GM18858 (cell line): Measurements from ENCODE around the gene CASZ1.

Experiments
- ATAC-seq: cut with Tn5 transposase; IDR thresholded peaks from one replicate; pipeline ENCODE4 v1.9.1; 2021; ENCODE audit not compliant: unreplicated experiment

Gene CASZ1

DNA sequence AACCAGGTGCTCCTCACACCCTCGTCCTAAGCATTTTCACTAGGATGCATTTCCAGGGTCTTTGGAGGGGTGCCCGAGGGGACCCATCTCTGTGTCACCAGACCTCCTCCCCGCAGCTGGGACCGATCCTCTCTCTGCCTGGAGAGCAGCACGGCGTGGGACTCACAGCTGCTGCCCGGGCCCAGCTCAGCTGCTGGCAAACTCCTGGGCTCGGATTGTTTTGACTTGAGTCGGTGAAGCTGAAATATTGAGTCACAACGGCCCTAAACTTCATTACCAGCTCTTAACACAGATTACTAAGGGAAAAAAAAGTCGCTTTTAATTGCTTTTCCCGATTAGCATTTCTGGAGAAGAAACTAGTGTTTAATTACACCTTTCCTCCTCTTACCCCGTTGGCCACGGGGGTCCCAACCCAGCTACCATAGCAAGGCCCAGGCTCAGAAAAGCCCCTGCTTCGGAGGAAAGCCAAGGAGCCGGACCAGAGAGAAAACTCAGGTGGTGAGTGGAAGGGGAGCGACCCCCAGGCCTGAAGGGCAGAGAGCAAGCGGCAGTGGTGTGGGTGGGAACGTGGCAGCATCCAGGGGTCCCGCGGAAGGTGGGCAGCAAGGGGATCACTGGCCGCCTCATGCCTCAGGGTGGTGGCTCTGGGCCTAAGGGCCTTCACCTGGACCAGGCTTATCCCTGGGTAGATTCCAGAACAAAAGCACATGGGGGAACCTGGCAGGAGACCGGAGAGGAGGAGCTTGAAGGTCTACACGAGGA lies 41.7 kb downstream of the CASZ1 start:
- ATAC-seq, result no peak

DNA sequence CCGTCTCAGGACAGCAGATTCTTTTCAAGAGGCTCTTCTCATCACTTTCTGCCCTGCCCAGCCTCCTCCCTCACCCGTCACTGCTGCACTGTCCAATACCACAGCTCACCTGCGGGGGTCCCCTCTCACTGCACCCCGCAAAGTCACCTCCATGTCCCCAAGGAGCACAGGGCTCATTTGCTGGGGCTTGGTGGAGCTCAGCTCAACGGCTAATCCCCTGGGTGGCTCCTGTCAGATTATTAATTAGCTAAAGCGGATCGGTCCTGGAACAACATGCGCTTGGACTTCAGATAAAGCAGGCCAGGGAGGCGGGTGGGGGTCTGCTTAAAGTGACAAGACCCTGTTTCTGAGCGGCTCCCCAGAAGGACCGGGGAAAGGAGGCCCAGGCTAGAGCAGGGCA lies 43.1 kb downstream of the CASZ1 start:
- ATAC-seq, result no peak

DNA sequence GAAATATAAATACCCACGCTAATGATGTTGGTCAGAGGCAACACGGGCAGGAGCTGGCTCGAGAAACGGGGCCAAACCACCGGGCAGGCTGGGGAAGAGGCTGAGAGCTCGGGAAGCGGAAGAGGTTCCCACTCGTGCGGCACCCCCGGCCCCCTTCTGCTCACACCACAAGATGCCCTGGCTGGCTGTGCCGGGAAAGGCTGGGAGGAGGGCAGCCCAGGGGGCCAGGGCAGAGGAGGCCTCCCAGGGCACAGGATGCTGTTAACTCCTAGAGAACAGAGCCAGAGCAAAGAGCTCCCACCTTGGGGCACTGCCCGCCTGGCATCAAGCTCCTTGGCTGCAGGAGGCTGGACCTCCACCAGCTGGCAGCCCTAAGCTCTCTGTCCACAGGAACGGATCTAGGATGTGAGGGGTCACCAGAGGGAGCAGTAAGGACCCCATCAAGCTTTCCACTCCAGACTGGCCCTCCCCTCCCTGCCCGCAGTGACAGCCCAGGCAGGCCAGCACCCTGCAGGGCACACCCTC lies 44.8 kb downstream of the CASZ1 start:
- ATAC-seq, result no peak

DNA sequence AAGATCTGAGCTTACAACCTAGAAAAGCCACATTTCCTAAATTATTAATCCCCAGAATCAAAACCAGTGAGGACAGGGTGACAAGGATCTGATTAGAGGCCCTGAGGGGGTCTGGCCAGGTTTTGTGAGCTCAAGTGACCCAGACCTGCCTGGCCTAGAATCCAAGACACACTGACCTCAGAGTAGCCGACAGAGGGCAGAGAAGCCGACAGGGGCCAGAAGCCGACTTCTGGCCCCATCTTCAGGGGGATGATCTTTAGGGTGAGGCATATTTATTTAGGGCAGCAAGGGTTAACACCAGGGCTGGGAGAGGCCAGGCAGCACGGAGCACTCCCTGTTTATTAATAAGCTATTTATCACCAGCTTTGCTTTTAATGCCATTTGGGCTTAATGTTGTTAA lies 45.3 kb downstream of the CASZ1 start:
- ATAC-seq, result no peak

DNA sequence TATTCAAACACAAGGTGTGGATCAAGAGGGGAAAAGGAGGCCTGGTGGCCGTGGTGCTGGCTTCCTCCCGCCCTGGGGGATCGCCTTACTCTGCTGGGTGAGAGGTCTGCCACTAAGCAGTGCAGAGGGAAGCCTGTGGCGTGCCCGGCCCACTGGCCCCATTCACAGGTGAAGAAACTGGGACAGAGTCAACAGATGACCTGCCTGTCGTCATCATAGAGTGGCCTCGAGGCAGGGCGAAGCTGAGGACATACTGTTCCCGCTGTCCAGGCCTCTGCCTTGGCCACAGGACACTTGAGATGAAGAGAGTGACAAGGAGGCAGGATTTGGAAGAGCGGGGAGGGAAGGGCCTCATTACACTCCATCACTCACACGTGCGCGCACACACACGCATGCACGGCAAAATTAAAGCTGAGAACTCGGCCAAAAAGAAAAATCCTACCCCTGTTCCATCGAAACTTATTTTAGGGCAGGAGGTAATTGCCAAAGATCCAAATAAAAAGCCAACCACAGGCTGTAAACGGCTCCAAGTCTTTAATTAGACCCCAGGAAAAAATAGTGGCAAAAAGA lies 50.5 kb downstream of the CASZ1 start:
- ATAC-seq, result no peak

DNA sequence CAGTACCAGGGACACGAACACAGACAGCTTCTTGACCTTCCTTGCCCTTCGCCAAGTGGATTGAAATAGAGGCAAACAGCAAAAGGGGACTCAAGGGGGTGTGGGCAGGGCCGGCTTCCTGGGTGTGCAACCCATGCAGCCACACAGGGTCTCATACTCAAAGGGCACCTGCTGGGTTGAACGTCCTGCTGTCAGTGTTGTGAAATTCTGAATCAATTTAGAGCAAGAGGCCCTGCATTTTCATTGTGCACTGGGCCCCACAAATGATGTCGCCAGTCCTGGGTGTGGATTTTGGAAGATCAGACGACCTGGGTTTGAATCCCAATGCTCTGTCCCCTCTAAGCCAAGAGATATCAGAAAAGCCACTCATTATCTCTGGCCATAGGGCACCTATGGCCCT lies 51.1 kb downstream of the CASZ1 start:
- ATAC-seq, result no peak

DNA sequence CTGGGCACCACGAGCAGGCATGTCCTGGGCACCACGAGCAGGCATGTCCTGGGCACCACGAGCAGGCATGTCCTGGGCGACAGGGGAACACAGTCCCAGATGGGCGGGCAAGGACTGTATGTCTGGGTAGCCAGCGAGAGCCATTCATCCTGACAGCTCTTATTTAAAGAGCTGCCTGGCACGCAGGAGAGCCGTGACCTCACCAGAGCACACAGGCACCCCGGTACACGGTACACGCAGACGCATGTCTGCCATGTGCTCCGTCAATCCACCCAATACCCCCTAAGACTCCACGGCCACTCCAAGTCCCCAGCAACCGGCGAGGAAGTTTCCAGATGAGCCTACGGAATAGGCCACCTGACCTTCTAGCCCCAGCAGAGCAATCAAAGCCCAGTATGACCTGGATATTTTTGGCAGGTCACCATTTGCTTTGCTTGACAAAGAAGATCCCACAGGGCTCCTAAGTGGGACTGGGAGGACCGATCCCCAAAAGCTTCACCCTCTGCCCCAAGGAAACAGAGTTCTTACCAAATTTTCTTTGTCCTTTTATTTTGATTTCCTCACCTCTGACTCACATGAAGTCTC lies 51.7 kb downstream of the CASZ1 start:
- no peak for ATAC-seq

DNA sequence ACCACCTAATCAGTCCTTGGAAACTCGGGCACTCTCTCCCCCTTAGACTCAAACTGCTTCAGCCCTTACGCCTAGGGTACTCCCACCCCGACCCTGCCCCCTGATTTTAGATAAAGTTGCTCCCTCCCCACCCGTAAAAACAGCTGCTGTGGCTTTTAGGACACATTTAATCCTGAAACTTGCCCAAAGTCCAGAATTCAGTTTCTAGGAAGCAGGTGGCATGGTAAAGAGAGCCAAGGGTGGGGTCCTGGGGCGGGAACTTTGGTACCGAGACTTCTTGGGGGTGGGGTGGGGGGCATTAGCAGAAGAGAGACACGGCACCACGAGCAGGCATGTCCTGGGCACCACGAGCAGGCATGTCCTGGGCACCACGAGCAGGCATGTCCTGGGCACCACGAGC lies 52.4 kb downstream of the CASZ1 start:
- no peak for ATAC-seq

DNA sequence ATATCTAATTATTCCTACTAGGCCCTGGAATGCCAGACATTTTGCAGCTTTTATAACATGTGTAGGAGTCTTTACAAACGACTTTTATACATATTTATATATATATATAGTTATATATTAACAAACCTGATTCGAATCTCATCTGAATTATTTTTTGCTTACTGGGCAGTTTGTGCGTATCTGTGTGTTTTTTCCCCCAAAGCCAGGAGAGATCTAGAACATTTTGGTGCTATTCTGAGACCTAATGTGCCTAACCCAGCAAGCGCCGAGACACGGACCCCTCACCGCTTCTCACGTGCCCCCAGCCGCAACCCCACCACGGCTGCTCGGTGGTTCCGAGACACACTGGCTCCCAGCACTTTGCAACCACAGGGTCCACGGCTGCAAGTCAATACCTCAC lies 54.8 kb downstream of the CASZ1 start:
- no peak for ATAC-seq

DNA sequence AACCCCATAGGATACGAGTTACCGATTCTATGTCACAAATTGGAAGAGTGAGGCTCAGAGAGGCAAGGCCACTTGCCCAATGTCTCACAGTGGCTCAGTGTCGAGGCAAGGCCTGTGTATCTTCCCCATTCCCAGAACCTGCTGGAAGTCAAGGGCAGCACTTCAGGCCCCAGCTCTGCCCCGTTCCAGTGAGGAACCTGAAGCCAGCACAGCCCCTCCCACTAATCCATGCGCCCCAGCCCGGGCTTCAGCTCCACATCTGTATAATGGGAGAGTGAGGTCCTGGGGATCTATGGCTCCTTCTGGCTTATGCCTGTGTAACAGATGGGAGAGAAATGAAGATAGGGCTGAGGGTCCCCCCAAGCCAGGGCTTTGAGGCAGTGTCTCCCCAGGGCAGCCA lies 56.3 kb downstream of the CASZ1 start:
- no peak for ATAC-seq

DNA sequence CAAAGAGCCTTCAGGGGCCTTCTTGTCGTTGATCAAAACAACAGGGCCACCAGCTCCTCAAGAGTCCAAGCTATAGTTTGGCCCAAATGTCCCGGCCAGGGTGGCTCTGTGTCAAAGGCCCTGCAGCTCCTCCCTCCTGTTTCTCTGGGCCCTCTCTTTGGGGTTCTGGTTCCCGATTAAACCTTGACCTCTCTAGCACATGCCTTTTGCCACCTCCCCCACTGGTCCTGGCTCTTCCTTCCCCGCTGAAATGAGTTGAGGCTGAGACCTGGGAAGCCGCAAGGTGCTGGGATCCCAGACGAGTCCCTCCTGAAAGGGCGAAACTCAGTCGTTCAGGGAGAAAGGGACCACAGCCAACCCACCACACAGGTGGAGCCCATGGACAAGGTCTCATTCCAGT lies 56.9 kb downstream of the CASZ1 start:
- ATAC-seq, result no peak

DNA sequence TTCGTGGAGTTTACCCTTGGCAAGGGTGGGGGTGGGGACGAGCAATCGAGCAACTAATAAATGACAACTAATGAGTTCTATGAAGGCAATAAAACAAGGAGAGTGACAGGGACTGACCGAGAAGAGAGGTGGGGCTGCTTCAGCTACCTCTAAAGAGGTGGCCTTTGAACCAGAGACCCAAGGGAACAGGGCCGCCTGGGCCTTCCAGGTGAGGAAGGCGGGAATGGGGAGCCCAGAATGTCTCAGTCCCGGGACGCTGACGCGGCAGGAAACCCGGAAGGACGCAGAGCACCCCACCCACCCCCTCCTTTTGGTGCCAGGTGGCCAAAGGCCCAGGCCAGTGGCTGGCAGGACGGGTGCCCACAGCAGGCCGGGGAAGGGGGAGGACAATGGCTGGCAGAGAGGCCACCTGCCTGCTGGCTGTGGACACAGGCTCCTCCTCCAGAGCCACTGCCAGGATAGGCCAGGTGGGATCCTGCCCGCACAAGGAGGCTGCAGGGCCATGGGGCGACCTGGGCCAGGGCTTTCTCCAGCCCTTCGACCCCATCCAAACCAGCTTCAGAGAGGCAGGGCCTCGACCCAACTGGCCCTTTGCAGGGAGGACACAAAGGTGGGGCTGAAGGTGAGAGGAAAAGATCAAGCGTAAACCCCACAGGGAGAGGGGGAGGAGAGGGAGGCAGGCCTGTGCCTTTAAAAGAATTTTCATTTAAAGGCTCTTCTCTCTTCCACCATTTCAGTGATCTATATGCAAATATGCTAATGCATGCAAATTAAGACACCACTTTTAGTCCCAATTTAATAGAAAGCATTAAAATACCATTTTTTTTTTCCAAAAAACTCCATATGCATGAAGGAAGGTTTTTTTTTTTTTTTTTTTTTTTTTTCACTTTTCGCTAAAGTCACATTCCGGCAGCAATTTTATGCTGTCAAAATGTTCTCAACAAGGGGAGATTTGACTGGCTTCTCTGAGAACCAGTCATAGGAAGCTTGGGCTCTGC lies 58.1 kb downstream of the CASZ1 start:
- ATAC-seq, result no peak

DNA sequence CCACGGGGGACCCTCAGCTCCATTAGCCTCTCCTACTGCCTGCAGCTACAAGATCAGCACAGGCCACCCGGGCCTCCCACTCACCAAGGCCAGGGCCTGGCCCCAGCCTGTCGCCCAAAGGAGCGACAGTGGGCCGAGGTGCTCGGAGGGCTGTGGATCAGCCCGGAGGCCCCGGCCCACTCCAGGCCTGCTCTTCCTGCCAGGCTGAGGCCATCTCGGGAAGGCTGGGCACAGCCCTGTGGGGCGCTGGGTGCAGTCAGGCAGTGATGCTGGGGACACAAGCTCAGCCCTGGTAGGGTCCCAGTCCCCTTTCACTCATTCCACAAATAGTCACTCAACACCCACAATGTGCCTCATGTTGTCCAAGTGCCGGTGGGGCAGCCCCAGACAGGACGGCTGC lies 58.8 kb downstream of the CASZ1 start:
- ATAC-seq, result no peak

DNA sequence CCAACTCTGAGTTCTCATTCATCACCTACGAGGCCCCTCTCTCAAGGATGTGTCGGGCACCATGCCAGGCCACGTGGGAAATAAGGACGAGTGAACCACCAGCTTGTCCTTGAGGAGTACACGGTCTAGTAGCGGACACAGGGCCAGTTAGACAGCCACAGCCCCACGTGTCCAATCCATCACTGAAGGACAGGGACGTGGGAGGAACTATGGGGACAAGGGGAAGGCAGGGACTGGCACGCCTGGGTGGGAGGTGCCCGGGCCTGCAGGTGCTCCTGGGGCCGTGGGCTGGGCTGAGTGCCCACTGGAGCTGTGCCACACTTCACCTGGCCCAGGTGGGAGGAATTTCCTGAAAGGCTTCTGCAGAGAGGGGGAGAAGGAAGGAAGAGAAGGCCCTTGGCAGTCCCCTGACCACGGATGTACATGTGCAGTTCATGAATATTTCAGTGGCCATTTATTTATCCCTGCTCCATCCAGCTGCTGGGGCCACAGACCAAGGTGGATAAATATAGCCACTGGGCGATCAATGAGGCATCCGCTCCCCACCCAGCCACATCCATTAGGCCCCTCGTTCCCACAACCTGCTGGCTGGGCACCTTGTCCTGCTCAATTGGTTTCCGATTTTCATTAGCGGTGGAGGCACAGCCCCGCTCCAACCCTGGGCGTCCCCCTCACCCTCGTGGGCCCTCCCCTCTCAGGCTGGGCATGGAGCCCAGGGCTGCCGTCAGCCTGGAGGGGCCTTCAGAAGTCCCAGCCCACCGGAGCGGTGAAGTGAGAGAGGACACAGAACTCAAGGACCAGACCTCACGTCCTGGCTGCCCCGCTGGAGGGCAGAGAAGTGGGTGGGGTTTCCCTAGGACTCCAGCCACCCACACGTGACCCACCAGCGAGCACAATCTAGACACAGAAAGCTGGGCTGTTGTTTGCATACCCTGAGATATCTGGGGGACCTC lies 59.5 kb downstream of the CASZ1 start:
- no peak for ATAC-seq

DNA sequence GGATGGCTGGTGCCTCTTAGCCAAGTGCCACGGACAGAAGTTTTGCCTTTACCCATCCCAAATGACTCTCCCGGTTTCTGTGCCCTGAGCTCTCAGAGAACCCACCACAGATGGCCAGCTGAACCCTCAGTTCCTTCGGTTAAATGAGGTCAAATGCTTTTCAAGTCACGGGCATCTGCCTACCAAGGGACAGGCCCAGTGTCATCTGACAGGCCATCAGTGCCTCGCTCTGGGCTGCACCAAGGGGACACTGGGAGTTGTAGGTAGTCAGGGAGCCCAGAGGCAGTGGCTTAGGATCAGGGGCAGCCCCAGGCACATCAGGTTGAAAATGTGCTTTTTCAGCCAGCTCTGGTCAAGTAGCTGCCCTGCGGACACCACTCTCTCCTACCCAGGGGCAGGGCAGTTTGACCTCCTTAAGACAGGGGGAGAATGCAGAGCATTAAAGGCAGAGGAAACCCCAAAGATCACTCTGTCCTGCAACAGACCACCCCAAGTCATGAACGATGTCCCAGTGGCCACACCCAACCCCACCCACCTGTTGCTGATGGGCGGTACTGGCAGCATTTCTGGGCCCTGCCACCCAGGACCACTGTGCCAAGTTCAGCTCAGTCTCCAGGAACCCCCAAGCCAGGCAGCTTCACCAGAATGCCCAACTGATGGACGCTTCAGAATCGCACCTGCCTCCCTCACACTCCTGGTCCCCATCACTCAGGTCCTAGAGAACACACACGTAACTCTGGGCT lies 60.7 kb downstream of the CASZ1 start:
- no peak for ATAC-seq

DNA sequence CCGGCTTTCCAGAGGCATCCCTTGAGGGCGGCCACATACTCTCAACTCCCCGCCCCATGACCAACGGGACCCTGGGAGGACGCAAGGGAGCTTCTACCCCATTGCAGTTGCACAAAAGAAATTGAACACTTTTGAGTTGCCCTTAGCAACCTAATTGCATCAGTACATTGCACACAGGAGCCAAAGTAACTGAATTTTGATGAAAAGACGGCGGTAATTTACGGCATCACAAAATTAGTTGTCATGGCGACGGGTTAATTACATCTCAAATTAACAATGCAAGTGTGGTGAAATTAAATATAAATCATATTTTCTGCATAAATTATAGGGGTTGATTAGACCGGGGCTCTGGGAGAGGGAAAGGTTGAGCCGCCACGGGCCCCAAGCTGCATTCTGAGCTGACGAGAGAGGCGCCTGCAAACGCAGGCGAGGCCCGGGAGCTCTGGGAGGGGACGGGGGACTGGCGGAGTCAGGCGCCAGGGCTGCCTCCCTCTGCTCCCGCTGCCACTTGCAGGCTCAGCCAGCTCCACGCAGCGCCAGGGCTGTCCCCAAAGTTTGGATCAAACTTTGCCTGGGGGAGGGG lies 61.4 kb downstream of the CASZ1 start:
- ATAC-seq, result no peak

DNA sequence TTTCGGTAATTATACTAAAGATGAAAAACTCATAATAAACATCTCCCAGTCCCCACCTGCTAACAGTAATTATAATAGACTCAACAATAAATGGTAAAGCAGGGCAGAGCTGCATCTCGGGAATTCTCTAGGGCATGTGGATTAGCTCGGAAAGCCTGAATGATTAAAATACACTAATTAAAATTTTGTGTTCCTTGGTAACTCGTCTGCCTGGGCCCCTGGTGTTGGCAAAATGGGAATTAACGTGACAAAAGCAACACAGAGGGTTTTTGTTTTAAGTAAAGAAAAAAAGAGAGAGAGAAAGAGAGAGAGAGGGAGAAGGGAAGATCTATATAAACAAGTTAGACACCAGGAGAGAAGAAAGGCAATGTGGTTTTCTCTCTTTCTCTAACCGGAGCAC lies 62.1 kb downstream of the CASZ1 start:
- no peak for ATAC-seq

DNA sequence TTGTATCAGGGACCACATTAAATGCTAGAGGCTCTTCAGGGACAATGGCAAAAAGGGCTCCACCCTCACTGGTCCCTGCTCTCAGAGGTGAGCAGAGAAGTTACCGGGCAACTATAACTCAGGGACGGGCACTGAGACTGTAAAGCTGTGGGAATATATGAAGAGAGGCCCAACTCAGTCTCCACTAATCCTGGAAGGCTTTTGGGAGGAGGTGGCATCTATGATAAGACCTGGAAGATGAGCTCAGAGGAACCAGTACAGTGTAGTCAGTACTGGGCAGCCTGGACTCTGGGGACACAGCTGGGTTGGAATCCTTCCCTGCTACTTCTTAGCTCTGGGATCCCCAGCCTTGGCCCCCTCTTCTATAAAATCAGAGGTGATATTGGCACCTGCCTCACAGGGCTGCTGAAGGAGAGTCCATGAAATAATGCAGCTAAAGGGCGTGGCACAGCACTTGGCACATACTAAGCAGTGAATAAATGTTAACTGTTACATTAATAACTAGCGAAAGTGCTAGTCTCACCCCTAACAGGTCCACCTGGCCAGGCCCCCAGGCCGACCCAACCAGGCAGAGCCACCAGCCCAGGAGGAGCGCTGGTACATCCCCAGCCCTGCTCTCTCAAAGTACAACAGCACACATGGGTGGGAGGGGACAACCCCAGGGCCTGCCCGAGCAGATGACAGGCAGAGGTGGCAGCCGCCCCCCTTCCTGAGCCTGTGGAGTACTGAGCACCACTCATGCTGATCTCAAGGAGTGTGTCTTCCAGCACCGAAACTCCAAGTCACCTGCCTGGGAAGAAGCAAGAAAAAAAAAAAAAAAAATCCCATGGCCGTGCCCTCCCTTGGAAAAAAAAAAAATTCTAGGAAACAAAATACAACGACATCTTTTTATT lies 62.7 kb downstream of the CASZ1 start:
- ATAC-seq, result no peak
